Stimulated activated CD8-positive, alpha-beta memory T cell treated with anti-CD3 and anti-CD28 coated beads, Interleukin-15, amount 100 ng/mL, for 24 hours (primary cell): ENCODE measurements around the gene PGAP2.

ENCODE experiments used
- DNase-seq: peaks from one replicate; pipeline ENCODE4 v3.0.0-alpha.2; 2020; ENCODE audit warnings: low read depth

Gene PGAP2

GRCh38 chr11:3832816-3833215, 24.5 kb downstream of the PGAP2 start:
- no peak for DNase-seq

- DNase-seq = no peak
These were observed 25.1 kb downstream of the PGAP2 start for GRCh38 chr11:3833449-3833848.

- no peak for DNase-seq
These were observed 25.9 kb downstream of the PGAP2 start for GRCh38 chr11:3834349-3834663.

GRCh38 chr11:3834664-3835461, 26.5 kb downstream of the PGAP2 start:
- no peak for DNase-seq

GRCh38 chr11:3835751-3836150, 27.4 kb downstream of the PGAP2 start:
- DNase-seq = no peak

GRCh38 chr11:3836903-3837302, 28.5 kb downstream of the PGAP2 start:
- DNase-seq = no peak

GRCh38 chr11:3837793-3838192, 29.4 kb downstream of the PGAP2 start:
- DNase-seq = no peak

GRCh38 chr11:3838504-3838903, 30.1 kb downstream of the PGAP2 start:
- no peak for DNase-seq

GRCh38 chr11:3840004-3840869, 31.9 kb downstream of the PGAP2 start:
- DNase-seq = no peak

GRCh38 chr11:3840870-3841425, 32.6 kb downstream of the PGAP2 start, which contains the start of gene RHOG:
RHOG (minus strand) TSS chr11:3840959; CDS start chr11:3828138, 12,821 bp downstream.
- peak; percentile 52 for DNase-seq

GRCh38 chr11:3841426-3842350, 33.3 kb downstream of the PGAP2 start:
- peak; percentile 69 for DNase-seq

GRCh38 chr11:3843326-3843725, 35.0 kb downstream of the PGAP2 start:
- DNase-seq = no peak

GRCh38 chr11:3845246-3845645, 36.9 kb downstream of the PGAP2 start:
- no peak for DNase-seq

- no peak for DNase-seq
These were observed 37.3 kb downstream of the PGAP2 start for GRCh38 chr11:3845670-3846069.

GRCh38 chr11:3849297-3849874, 41.0 kb downstream of the PGAP2 start:
- no peak for DNase-seq

- DNase-seq = no peak
These were observed 45.1 kb downstream of the PGAP2 start for GRCh38 chr11:3853545-3853842.

GRCh38 chr11:3853899-3854659, 45.7 kb downstream of the PGAP2 start:
- DNase-seq = peak; percentile 21

- DNase-seq = no peak
These were observed 46.3 kb downstream of the PGAP2 start for GRCh38 chr11:3854660-3854976.

- DNase-seq = peak; percentile 93
These were observed 46.8 kb downstream of the PGAP2 start, which contains the start of gene STIM1 for GRCh38 chr11:3854977-3855807. STIM1 (plus strand) TSS chr11:3855664; CDS start chr11:3856271, 607 bp downstream.
